ENCODE measurements around the gene BBOX1. TPM values are rescaled to one million over a fixed set of nuclear protein-coding genes. Genes with fewer than 3 reads are reported as not detected.
"Not testable (repeated sequence)": the region's sequence is repeated elsewhere in the genome, so short reads cannot be mapped to it uniquely, and the experiment has no call there.

Gene BBOX1
- total and polyA plus RNA-seq, 4 donors, result 2.8 to 18.4 (median 9.0) TPM

DNA sequence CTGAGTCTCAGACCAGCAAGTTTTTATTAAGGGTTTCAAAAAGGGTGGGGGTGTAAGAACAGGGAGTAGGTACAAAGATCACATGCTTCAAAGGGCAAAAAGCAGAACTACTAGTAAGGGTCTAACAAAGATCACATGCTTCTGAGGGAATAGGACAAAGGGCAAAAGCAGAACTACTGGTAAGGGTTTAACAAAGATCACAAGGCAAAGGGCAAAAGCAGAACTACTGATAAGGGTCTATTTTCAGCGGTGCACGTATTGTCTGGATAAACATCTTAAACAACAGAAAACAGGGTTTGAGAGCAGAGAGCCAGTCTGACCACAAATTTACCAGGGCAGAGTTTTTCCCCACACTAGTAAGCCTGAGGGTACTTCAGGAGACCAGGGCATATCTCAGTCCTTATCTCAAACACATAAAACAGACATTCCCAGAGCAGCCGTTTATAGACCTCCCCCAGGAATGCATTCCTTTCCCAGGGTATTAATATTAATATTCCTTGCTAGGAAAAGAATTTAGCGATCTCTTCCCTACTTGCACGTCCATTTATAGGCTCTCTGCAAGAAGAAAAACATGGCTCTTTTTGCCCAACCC lies 49.8 kb downstream of the BBOX1 start:
- TF ChIP-seq HNF4G (IDR thresholded peaks at IDR 0.05) (peak; percentile 10), HNF4A (conservative IDR thresholded peaks at IDR 0.05) (peak; percentile 65 to 76), RXRA (IDR thresholded peaks at IDR 0.05) (peak; percentile 59 to 61), SP1 (IDR thresholded peaks at IDR 0.05) (peak; percentile 29)
- H3K9me3 ChIP-seq (ENCODE audit: control insufficient read depth in 4 of 4, low read length in 3 of 4); H3K9ac ChIP-seq (ENCODE audit: low read depth in 1 of 2, low read length in 2 of 2); H3K27me3 ChIP-seq (ENCODE audit: control insufficient read depth in 4 of 4, insufficient read depth in 4 of 4, low read length in 3 of 4); H3K4me3 ChIP-seq (ENCODE audit: low read depth in 1 of 3, low read length in 3 of 3); DNase-seq (ENCODE audit: low spot score); H3K36me3 ChIP-seq (ENCODE audit: control insufficient read depth in 4 of 4, insufficient read depth in 3 of 4, low read depth in 1 of 4, low read length in 3 of 4): not testable (repeated sequence)
- 55% methylated on average over 5 of the region's 5 CpGs for WGBS
- Histone ChIP-seq H3K4me1 (ENCODE audit: control insufficient read depth in 4 of 4, insufficient read depth in 4 of 4, low read length in 3 of 4) (peaks cover 1 to 59% (median 37%) of the 10 kb centered on the region in 4 donors), H3K27ac (ENCODE audit: low read depth in 1 of 2, low read length in 2 of 2) (peak overlapping the region in 1 of 2 donors; percentile 30)

DNA sequence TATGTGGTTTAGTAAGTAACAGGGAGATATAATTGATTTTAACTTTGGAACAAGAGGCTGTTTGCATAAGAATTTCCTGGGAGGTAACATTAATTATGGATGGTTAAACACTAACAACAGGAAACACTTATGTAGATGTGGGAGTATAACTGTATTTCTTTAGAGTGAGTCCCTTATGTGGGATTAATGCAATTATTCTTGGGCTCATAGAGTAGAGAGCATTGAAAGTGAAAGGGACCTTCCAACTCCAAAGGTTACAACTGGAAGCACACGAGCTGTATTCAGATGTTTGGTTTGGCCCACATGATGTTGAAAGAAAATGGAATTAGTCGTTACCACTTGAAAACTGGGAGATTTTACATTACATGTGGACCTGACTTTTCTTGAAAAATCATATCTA lies 53.5 kb downstream of the BBOX1 start:
- Histone ChIP-seq H3K27me3 (ENCODE audit: control insufficient read depth in 4 of 4, insufficient read depth in 4 of 4, low read length in 3 of 4) (no peaks in the 10 kb centered on the region), H3K4me3 (ENCODE audit: low read depth in 1 of 3, low read length in 3 of 3) (no peak overlapping the region), H3K36me3 (ENCODE audit: control insufficient read depth in 4 of 4, insufficient read depth in 3 of 4, low read depth in 1 of 4, low read length in 3 of 4) (no peaks in the 10 kb centered on the region), H3K4me1 (ENCODE audit: control insufficient read depth in 4 of 4, insufficient read depth in 4 of 4, low read length in 3 of 4) (peaks cover 1 to 44% (median 34%) of the 10 kb centered on the region in 4 donors), H3K9me3 (ENCODE audit: control insufficient read depth in 4 of 4, low read length in 3 of 4) (no peaks in the 10 kb centered on the region), H3K27ac (ENCODE audit: low read depth in 1 of 2, low read length in 2 of 2) (peak overlapping the region; percentile 67 to 87), H3K9ac (ENCODE audit: low read depth in 1 of 2, low read length in 2 of 2) (no peak overlapping the region)
- DNase-seq (ENCODE audit: low spot score), result no peak
- WGBS, result 23% methylated on average over 2 of the region's 2 CpGs
- TF ChIP-seq FOXA1 (IDR thresholded peaks at IDR 0.05) (no peak), SP1 (IDR thresholded peaks at IDR 0.05) (peak; percentile 89), NR2F2 (IDR thresholded peaks at IDR 0.05) (no peak), GABPA (IDR thresholded peaks at IDR 0.05 in 1 of 2, conservative IDR thresholded peaks at IDR 0.05 in 1 of 2) (no peak), RXRA (IDR thresholded peaks at IDR 0.05) (peak in 1 of 2 donors; percentile 28), TAF1 (conservative IDR thresholded peaks at IDR 0.05) (no peak), RAD21 (IDR thresholded peaks at IDR 0.05) (peak in 1 of 2 donors; percentile 29), HNF4G (IDR thresholded peaks at IDR 0.05) (peak; percentile 30), JUND (IDR thresholded peaks at IDR 0.05) (peak; percentile 12 to 33), EGR1 (IDR thresholded peaks at IDR 0.05; ENCODE audit: low read depth in 2 of 2) (peak in 1 of 2 donors; percentile 18), HNF4A (conservative IDR thresholded peaks at IDR 0.05) (peak; percentile 68 to 75), FOXA2 (IDR thresholded peaks at IDR 0.05) (no peak), YY1 (IDR thresholded peaks at IDR 0.05) (peak; percentile 67)
- TF ChIP-seq, protein P1, sequence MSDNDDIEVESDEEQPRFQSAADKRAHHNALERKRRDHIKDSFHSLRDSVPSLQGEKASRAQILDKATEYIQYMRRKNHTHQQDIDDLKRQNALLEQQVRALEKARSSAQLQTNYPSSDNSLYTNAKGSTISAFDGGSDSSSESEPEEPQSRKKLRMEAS (IDR thresholded peaks at IDR 0.05), result peak; percentile 40
- TF ChIP-seq, protein P2, sequence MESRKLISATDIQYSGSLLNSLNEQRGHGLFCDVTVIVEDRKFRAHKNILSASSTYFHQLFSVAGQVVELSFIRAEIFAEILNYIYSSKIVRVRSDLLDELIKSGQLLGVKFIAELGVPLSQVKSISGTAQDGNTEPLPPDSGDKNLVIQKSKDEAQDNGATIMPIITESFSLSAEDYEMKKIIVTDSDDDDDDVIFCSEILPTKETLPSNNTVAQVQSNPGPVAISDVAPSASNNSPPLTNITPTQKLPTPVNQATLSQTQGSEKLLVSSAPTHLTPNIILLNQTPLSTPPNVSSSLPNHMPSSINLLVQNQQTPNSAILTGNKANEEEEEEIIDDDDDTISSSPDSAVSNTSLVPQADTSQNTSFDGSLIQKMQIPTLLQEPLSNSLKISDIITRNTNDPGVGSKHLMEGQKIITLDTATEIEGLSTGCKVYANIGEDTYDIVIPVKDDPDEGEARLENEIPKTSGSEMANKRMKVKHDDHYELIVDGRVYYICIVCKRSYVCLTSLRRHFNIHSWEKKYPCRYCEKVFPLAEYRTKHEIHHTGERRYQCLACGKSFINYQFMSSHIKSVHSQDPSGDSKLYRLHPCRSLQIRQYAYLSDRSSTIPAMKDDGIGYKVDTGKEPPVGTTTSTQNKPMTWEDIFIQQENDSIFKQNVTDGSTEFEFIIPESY (IDR thresholded peaks at IDR 0.05), result no peak
- TF ChIP-seq, protein P3, sequence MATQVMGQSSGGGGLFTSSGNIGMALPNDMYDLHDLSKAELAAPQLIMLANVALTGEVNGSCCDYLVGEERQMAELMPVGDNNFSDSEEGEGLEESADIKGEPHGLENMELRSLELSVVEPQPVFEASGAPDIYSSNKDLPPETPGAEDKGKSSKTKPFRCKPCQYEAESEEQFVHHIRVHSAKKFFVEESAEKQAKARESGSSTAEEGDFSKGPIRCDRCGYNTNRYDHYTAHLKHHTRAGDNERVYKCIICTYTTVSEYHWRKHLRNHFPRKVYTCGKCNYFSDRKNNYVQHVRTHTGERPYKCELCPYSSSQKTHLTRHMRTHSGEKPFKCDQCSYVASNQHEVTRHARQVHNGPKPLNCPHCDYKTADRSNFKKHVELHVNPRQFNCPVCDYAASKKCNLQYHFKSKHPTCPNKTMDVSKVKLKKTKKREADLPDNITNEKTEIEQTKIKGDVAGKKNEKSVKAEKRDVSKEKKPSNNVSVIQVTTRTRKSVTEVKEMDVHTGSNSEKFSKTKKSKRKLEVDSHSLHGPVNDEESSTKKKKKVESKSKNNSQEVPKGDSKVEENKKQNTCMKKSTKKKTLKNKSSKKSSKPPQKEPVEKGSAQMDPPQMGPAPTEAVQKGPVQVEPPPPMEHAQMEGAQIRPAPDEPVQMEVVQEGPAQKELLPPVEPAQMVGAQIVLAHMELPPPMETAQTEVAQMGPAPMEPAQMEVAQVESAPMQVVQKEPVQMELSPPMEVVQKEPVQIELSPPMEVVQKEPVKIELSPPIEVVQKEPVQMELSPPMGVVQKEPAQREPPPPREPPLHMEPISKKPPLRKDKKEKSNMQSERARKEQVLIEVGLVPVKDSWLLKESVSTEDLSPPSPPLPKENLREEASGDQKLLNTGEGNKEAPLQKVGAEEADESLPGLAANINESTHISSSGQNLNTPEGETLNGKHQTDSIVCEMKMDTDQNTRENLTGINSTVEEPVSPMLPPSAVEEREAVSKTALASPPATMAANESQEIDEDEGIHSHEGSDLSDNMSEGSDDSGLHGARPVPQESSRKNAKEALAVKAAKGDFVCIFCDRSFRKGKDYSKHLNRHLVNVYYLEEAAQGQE (IDR thresholded peaks at IDR 0.05), result peak; percentile 52
- TF ChIP-seq, protein P4, sequence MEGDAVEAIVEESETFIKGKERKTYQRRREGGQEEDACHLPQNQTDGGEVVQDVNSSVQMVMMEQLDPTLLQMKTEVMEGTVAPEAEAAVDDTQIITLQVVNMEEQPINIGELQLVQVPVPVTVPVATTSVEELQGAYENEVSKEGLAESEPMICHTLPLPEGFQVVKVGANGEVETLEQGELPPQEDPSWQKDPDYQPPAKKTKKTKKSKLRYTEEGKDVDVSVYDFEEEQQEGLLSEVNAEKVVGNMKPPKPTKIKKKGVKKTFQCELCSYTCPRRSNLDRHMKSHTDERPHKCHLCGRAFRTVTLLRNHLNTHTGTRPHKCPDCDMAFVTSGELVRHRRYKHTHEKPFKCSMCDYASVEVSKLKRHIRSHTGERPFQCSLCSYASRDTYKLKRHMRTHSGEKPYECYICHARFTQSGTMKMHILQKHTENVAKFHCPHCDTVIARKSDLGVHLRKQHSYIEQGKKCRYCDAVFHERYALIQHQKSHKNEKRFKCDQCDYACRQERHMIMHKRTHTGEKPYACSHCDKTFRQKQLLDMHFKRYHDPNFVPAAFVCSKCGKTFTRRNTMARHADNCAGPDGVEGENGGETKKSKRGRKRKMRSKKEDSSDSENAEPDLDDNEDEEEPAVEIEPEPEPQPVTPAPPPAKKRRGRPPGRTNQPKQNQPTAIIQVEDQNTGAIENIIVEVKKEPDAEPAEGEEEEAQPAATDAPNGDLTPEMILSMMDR (IDR thresholded peaks at IDR 0.05; ENCODE audit: low read depth, low read length, missing input control), result no peak
- TF ChIP-seq, protein P5, sequence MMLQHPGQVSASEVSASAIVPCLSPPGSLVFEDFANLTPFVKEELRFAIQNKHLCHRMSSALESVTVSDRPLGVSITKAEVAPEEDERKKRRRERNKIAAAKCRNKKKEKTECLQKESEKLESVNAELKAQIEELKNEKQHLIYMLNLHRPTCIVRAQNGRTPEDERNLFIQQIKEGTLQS (IDR thresholded peaks at IDR 0.05), result no peak

Measured in liver (tissue), 9 donors.